ENCODE measurements around the gene DROSHA.

DNA sequence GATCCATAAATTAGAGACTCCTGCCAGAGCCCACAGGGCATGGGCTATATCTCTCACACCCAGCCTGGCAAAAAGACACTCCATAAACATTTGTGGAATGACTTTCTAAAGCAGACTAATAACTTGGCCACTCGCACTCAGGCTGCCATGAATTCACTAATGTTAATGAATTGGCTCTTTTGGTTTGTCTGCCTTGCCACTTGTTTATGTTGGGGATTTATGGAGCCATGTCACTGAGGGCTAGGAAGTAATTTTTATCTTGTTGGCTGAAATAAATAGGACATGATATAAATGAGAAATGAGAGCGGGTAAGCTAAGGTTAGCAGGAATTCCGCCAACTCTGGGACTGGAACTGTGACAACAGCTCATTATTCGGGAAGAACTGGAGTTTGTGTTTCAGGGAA, 55.2 kb downstream of the DROSHA start:
- TF ChIP-seq, protein P1, sequence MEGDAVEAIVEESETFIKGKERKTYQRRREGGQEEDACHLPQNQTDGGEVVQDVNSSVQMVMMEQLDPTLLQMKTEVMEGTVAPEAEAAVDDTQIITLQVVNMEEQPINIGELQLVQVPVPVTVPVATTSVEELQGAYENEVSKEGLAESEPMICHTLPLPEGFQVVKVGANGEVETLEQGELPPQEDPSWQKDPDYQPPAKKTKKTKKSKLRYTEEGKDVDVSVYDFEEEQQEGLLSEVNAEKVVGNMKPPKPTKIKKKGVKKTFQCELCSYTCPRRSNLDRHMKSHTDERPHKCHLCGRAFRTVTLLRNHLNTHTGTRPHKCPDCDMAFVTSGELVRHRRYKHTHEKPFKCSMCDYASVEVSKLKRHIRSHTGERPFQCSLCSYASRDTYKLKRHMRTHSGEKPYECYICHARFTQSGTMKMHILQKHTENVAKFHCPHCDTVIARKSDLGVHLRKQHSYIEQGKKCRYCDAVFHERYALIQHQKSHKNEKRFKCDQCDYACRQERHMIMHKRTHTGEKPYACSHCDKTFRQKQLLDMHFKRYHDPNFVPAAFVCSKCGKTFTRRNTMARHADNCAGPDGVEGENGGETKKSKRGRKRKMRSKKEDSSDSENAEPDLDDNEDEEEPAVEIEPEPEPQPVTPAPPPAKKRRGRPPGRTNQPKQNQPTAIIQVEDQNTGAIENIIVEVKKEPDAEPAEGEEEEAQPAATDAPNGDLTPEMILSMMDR (optimal IDR thresholded peaks at IDR 0.05 in 1 of 3, IDR thresholded peaks at IDR 0.05 in 1 of 3, conservative IDR thresholded peaks at IDR 0.05 in 1 of 3; ENCODE audit: extremely low read depth in 1 of 3, insufficient read depth in 2 of 3, low read length in 3 of 3): no peak
- TF ChIP-seq EZH2 (IDR thresholded peaks at IDR 0.05; ENCODE audit: low read length): no peak

Measured in keratinocyte (primary cell).